ENCODE results near the gene MAN1C1.

Gene MAN1C1

GRCh38 chr1:25765136-25765922, 148.7 kb downstream of the MAN1C1 start:
- DNase-seq (ENCODE audit: low read depth), result no peak

- no peak for DNase-seq (ENCODE audit: low read depth)
These were observed 149.5 kb downstream of the MAN1C1 start for GRCh38 chr1:25765923-25766589.

GRCh38 chr1:25766721-25767436, 150.3 kb downstream of the MAN1C1 start:
- DNase-seq (ENCODE audit: low read depth), result no peak

- DNase-seq (ENCODE audit: low read depth), result no peak
These were observed 150.8 kb downstream of the MAN1C1 start for GRCh38 chr1:25767437-25767770.

GRCh38 chr1:25768999-25769398, 152.4 kb downstream of the MAN1C1 start:
- DNase-seq (ENCODE audit: low read depth), result no peak

- no peak for DNase-seq (ENCODE audit: low read depth)
These were observed 153.2 kb downstream of the MAN1C1 start for GRCh38 chr1:25769625-25770383.

- no peak for DNase-seq (ENCODE audit: low read depth)
These were observed 154.1 kb downstream of the MAN1C1 start for GRCh38 chr1:25770541-25771220.

- DNase-seq (ENCODE audit: low read depth), result no peak
These were observed 154.9 kb downstream of the MAN1C1 start for GRCh38 chr1:25771221-25772114.

- no peak for DNase-seq (ENCODE audit: low read depth)
These were observed 155.6 kb downstream of the MAN1C1 start for GRCh38 chr1:25772164-25772563.

GRCh38 chr1:25772692-25773245, 156.2 kb downstream of the MAN1C1 start:
- no peak for DNase-seq (ENCODE audit: low read depth)

GRCh38 chr1:25773441-25774125, 157.0 kb downstream of the MAN1C1 start:
- no peak for DNase-seq (ENCODE audit: low read depth)

GRCh38 chr1:25774206-25774803, 157.7 kb downstream of the MAN1C1 start:
- no peak for DNase-seq (ENCODE audit: low read depth)

GRCh38 chr1:25774921-25775771, 158.6 kb downstream of the MAN1C1 start:
- no peak for DNase-seq (ENCODE audit: low read depth)

- DNase-seq (ENCODE audit: low read depth), result no peak
These were observed 162.8 kb downstream of the MAN1C1 start for GRCh38 chr1:25779388-25779787.

- no peak for DNase-seq (ENCODE audit: low read depth)
These were observed 163.3 kb downstream of the MAN1C1 start for GRCh38 chr1:25779894-25780293.

- DNase-seq (ENCODE audit: low read depth), result no peak
These were observed 163.9 kb downstream of the MAN1C1 start for GRCh38 chr1:25780318-25781129.

GRCh38 chr1:25781130-25781433, 164.5 kb downstream of the MAN1C1 start:
- DNase-seq (ENCODE audit: low read depth), result no peak
